Measurements from ENCODE around the gene PCMT1.

DNA sequence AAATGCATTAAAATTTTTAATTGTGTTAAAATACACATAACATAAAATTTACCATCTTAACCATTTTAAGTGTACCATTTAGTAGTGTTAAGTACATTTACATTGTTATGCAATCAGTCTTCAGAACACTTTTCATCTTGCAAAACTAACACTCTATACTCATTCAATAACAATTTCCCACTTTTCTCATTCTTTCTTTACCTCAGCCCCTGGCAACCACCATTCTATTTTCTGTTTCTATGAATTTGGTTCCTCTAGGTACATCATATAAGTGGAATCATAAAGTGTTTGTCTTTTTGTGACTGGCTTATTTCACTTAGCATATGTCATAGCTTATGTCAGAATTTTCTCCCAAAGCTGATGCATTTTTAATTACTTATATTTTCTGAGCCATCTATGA is 32.2 kb downstream of the PCMT1 start:
- TF ChIP-seq CTCF (conservative IDR thresholded peaks at IDR 0.05) (no peak), ZFX (IDR thresholded peaks at IDR 0.05) (no peak)

Measured in C4-2B (cell line).